Right atrium auricular region (tissue), 2 donors: Measurements from ENCODE around the gene STAG1. TPM values are rescaled to one million over a fixed set of nuclear protein-coding genes. Genes with fewer than 3 reads are reported as not detected.

ENCODE experiments used
- DNase-seq: peaks from one replicate; pipeline ENCODE4 v3.0.0-alpha.2; 2019; ENCODE audit warnings: low spot score
- H3K27ac ChIP-seq, 2 donors: fragments of 200-600 bp; sonication (generic); 1 replicate in 1 of 2; 2 replicates in 1 of 2; pipeline ENCODE4 v1.5.1; 2016 to 2019
- H3K27me3 ChIP-seq, 2 donors: fragments of 200-600 bp; sonication (generic); one replicate each; pipeline versions ENCODE4 v1.5.1 to v1.6.0; 2017 to 2019
- H3K36me3 ChIP-seq: fragments of 200-600 bp; sonication (generic); one replicate; pipeline ENCODE4 v1.5.1; 2016
- H3K4me1 ChIP-seq, 2 donors: fragments of 200-600 bp; sonication (generic); one replicate each; pipeline versions ENCODE4 v1.5.1 to v1.6.0; 2017 to 2019
- H3K4me3 ChIP-seq, 2 donors: fragments of 200-600 bp; sonication (generic); 1 replicate in 1 of 2; 2 replicates in 1 of 2; pipeline ENCODE4 v1.5.1; 2017 to 2019; ENCODE audit warnings: mild to moderate bottlenecking in 1 of 2, moderate library complexity in 1 of 2
- H3K9me3 ChIP-seq, 2 donors: fragments of 200-600 bp; sonication (generic); one replicate each; pipeline ENCODE4 v1.5.1; 2019
- total RNA-seq, 2 donors: library from RNA; depleted of rRNA; stranded (reverse); fragments of >200 nt; gene quantifications; one replicate each; pipeline ENCODE4 v1.1.0, GENCODE V29; 2016
- TF ChIP-seq, protein P1 (sequence below), 2 donors: fragments of 200-600 bp; sonication (generic); IDR thresholded peaks; one replicate each; pipeline ENCODE4 v1.5.1; 2019; ENCODE audit warnings: antibody characterized with exemption in 2 of 2

STAG1 gene
- total RNA-seq, 2 donors from 2014 or later, result 16.5 to 24.8 TPM

DNA sequence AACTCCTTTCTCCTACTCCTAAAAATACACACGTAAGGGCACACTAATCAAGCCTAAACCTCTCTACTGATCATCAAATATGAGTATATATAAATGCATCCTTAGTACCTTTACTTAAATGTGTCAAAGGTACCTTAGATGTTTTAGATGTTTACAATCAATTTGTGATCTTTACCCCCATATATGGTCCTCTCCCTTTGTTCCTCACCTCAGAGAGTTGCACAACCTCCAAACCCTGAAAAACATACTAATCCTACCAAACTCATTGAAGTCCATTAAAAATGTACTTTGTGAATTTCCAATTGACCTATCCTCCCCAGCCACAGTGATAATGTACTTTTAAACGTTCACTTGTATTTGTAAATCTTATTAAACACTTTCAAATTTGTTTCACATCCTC lies 249.1 kb downstream of the STAG1 start:
- Histone ChIP-seq H3K4me1 (peaks cover 0 to 3% of the 10 kb centered on the region in 2 donors), H3K27me3 (no peaks in the 10 kb centered on the region), H3K36me3 (no peaks in the 10 kb centered on the region), H3K9me3 (no peaks in the 10 kb centered on the region), H3K27ac (no peak overlapping the region), H3K4me3 (no peak overlapping the region)
- TF ChIP-seq, protein P1, sequence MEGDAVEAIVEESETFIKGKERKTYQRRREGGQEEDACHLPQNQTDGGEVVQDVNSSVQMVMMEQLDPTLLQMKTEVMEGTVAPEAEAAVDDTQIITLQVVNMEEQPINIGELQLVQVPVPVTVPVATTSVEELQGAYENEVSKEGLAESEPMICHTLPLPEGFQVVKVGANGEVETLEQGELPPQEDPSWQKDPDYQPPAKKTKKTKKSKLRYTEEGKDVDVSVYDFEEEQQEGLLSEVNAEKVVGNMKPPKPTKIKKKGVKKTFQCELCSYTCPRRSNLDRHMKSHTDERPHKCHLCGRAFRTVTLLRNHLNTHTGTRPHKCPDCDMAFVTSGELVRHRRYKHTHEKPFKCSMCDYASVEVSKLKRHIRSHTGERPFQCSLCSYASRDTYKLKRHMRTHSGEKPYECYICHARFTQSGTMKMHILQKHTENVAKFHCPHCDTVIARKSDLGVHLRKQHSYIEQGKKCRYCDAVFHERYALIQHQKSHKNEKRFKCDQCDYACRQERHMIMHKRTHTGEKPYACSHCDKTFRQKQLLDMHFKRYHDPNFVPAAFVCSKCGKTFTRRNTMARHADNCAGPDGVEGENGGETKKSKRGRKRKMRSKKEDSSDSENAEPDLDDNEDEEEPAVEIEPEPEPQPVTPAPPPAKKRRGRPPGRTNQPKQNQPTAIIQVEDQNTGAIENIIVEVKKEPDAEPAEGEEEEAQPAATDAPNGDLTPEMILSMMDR (IDR thresholded peaks at IDR 0.05), result no peak
- DNase-seq, result no peak

DNA sequence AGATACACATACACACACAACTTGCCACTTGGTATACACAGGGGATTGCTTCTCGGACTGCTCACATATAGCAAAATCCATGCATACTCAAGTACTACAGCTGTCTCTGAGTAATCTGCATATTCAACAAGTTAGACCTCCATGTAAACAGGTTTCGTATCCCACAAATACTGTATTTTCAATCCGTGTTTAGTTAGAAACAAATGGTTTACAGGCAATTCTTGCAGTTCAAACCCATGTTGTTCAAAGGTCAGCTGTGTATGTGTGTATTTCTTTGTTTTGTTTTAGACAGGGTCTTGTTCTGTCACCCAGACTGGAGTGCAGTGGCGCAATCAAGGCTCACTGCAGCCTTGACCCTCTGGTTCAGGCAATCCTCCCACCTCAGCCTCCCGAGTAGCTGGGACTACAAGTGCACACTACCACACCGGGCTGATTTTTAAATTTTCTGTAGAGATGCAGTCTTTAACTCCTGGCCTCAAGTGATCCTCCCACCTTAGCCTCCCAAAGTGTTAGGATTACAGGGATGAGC lies 253.2 kb downstream of the STAG1 start:
- TF ChIP-seq, protein P1 (IDR thresholded peaks at IDR 0.05), result no peak
- H3K36me3 ChIP-seq, result no peaks in the 10 kb centered on the region
- H3K4me1 ChIP-seq, result no peaks in the 10 kb centered on the region
- no peaks in the 10 kb centered on the region for H3K9me3 ChIP-seq
- H3K27ac ChIP-seq, result no peak overlapping the region
- H3K4me3 ChIP-seq, result no peak overlapping the region
- no peak for DNase-seq
- H3K27me3 ChIP-seq, result no peaks in the 10 kb centered on the region

DNA sequence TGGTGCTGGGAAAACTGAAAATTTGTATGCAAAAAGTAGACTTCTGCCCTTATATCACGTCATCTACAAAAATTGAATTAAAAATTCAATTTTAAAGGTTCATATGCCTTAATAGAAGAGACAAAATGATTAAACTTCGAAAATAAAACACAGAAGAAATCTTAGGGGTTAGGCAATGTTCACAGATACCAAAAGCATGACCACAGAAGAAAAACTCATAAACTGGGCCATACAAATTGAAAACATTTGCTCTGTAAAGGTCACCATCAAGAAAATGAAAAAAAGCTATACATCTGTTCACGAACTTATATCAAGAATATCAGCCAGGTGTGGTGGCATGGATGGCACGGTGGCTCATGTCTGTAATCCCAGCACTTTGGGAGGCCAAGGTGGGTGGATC lies 257.0 kb downstream of the STAG1 start:
- DNase-seq, result no peak
- Histone ChIP-seq H3K27me3 (no peaks in the 10 kb centered on the region), H3K4me3 (no peak overlapping the region), H3K9me3 (no peaks in the 10 kb centered on the region), H3K36me3 (no peaks in the 10 kb centered on the region), H3K4me1 (no peaks in the 10 kb centered on the region), H3K27ac (no peak overlapping the region)
- TF ChIP-seq, protein P1 (IDR thresholded peaks at IDR 0.05), result no peak

DNA sequence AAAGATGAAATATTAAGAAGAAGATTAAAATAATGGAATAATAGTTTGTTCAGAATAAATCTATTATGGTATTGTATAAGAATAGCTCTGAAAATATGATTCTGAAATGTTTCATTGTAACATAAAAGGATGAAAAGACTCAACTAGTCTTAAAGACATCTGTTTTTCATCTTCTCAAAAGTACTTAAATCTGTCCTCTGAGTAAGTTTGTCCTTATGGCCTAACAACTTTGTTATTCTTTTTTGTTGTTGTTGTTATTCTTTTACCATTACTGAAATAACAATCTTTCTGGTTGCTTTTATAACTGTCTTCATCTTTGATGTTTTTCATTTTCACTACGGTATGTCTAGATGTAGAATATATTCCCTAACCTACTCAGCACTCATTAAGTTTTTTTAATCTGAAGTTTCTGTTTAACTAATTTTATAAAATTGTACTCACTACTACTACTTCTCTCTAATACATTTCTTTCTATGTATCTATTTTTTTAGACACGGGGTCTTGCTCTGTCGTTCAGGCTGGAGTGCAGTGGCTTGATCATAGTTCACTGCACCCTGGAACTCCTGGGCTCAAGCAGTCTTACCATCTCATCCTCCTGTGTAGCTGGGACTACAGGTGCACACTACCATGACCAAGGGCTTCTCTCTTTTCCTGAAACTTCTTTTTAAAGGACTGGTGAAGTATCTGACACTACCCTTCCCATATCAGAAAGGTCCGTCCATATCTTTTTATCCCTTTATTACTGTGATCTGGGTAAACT lies 261.4 kb downstream of the STAG1 start:
- DNase-seq, result no peak
- Histone ChIP-seq H3K9me3 (no peaks in the 10 kb centered on the region), H3K36me3 (no peaks in the 10 kb centered on the region), H3K4me3 (no peak overlapping the region), H3K4me1 (no peaks in the 10 kb centered on the region), H3K27ac (no peak overlapping the region), H3K27me3 (no peaks in the 10 kb centered on the region)
- TF ChIP-seq, protein P1 (IDR thresholded peaks at IDR 0.05), result no peak

DNA sequence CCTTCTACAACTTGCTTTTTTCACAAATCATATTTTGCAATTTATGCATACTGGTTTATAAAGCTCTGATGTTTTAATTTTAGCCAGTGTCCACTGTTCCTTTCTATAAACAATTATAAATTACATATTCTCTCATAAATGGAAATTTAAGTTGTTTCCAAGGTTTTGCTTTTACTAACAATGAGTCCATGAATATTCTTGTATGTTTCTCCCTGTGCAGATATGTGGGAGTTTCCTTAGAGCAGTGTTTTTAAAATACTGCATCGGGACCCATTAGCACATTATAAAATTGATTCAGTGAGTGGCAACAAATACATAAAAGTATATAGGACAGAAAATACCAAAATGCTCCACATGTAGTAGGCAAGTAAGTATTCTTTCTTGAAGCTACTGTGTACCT lies 266.4 kb downstream of the STAG1 start:
- Histone ChIP-seq H3K27ac (no peak overlapping the region), H3K4me3 (no peak overlapping the region), H3K9me3 (no peaks in the 10 kb centered on the region), H3K4me1 (no peaks in the 10 kb centered on the region), H3K36me3 (no peaks in the 10 kb centered on the region), H3K27me3 (no peaks in the 10 kb centered on the region)
- no peak for DNase-seq
- TF ChIP-seq, protein P1 (IDR thresholded peaks at IDR 0.05), result no peak
